PC-3 (cell line): ENCODE data around the gene ZNF136. TPM values are rescaled to one million over a fixed set of nuclear protein-coding genes. Genes with fewer than 3 reads are reported as not detected.

ENCODE experiments used
- ATAC-seq: fragments of 200-7000 bp; cut with Tn5 transposase; 2 replicates; pipeline ENCODE4 v1.9.1; 2020; ENCODE audit warnings: mild to moderate bottlenecking, moderate library complexity
- BruUV-seq: library from RNA; stranded (reverse); fragments of 400-500 nt; replicated peaks from 2 replicates; lab custom pipeline; 2021; lab: Mats Ljungman, UMichigan
- CTCF ChIA-PET: fragments of 300-600 bp; sonication (Branson Sonifier 250); formaldehyde crosslinking; loops from one replicate; lab custom pipeline; 2022; ENCODE audit warnings: antibody characterized with exemption; lab: Charles Lee
- POLR2A ChIA-PET: fragments of 300-600 bp; sonication (Branson Sonifier 250); formaldehyde crosslinking; loops from one replicate; lab custom pipeline; 2022; ENCODE audit warnings: antibody characterized with exemption; ENCODE audit not compliant: unreplicated experiment; lab: Charles Lee
- DNase-seq: peaks from one replicate; pipeline ENCODE4 v3.0.0-alpha.2; 2015
- H2AFZ ChIP-seq: fragments of 300-600 bp; sonication (generic); 2 replicates; pipeline ENCODE4 v1.6.0; 2016; ENCODE audit warnings: antibody characterized with exemption, low read length
- H3F3A ChIP-seq: fragments of 300-600 bp; sonication (generic); one replicate; pipeline ENCODE4 v1.6.0; 2017; ENCODE audit warnings: antibody characterized with exemption, low read length, control low read depth, mild to moderate bottlenecking; ENCODE audit not compliant: unreplicated experiment
- H3K27ac ChIP-seq: fragments of 300-600 bp; sonication (generic); 2 replicates; pipeline ENCODE4 v1.5.1; 2016; ENCODE audit warnings: mild to moderate bottlenecking, low read length
- H3K27me3 ChIP-seq: fragments of 300-600 bp; sonication (generic); 2 replicates; pipeline ENCODE4 v1.6.1; 2016; ENCODE audit warnings: low read length, mixed read lengths
- H3K36me3 ChIP-seq: fragments of 300-600 bp; sonication (generic); 2 replicates; pipeline ENCODE4 v1.6.1; 2016; ENCODE audit warnings: low read depth, mixed run types, low read length, mixed read lengths
- H3K4me1 ChIP-seq: fragments of 300-600 bp; sonication (generic); 2 replicates; pipeline ENCODE4 v1.5.1; 2016; ENCODE audit warnings: low read length; ENCODE audit not compliant: insufficient read depth
- H3K4me2 ChIP-seq: fragments of 300-600 bp; sonication (generic); 2 replicates; pipeline ENCODE4 v1.6.0; 2016; ENCODE audit warnings: low read length
- H3K4me3 ChIP-seq: fragments of 300-600 bp; sonication (generic); 2 replicates; pipeline ENCODE4 v1.5.1; 2016; ENCODE audit warnings: mild to moderate bottlenecking, low read length, mixed read lengths
- H3K79me2 ChIP-seq: fragments of 300-600 bp; sonication (generic); 2 replicates; pipeline ENCODE4 v1.6.1; 2017; ENCODE audit warnings: low read length, mixed read lengths
- H3K9ac ChIP-seq: fragments of 300-600 bp; sonication (generic); 2 replicates; pipeline ENCODE4 v1.6.0; 2016; ENCODE audit warnings: mild to moderate bottlenecking, low read length
- H3K9me2 ChIP-seq: fragments of 300-600 bp; sonication (generic); replicated peaks from 2 replicates; pipeline ENCODE4 v1.6.1; 2016; ENCODE audit warnings: mixed run types, low read length, mixed read lengths
- H3K9me3 ChIP-seq: fragments of 300-600 bp; sonication (generic); 2 replicates; pipeline ENCODE4 v1.6.1; 2016; ENCODE audit warnings: low read length, mixed read lengths
- H4K20me1 ChIP-seq: fragments of 300-600 bp; sonication (generic); 2 replicates; pipeline ENCODE4 v1.6.1; 2016; ENCODE audit warnings: low read length, mixed read lengths
- CTCF ChIP-seq: fragments of 300-600 bp; sonication (generic); conservative IDR thresholded peaks from 2 replicates; pipeline ENCODE4 v1.5.1; 2017; ENCODE audit warnings: antibody characterized with exemption, low read depth, mild to moderate bottlenecking, low read length
- EZH2 ChIP-seq: fragments of 300-600 bp; sonication (generic); IDR thresholded peaks from one replicate; pipeline ENCODE4 v1.6.1; 2017; ENCODE audit warnings: antibody characterized with exemption, mild to moderate bottlenecking, low read length; ENCODE audit not compliant: unreplicated experiment
- EZH2phosphoT487 ChIP-seq: fragments of 300-600 bp; sonication (generic); IDR thresholded peaks from 2 replicates; pipeline ENCODE4 v1.6.1; 2018; ENCODE audit warnings: mild to moderate bottlenecking, antibody characterized with exemption, low read length, borderline replicate concordance
- intact Hi-C: fragments of 100-400 bp; cut with micrococcal nuclease; formaldehyde crosslinking; loops from 2 replicates; pipeline ENCODE4 v1.9.0; 2023
- total RNA-seq: library from RNA; depleted of rRNA; stranded (reverse); fragments of >200 nt; gene quantifications from 2 replicates; pipeline ENCODE4 v1.2.3, GENCODE V29; 2014

ZNF136 gene
- total RNA-seq, 1 experiment from 2014 or later = 7.9 TPM

- Histone ChIP-seq H3K4me3 (no peak overlapping the region), H3K27ac (no peak overlapping the region), H3F3A (no peaks in the 10 kb centered on the region), H3K9me3 (peaks cover 67% of the 10 kb centered on the region), H3K79me2 (no peaks in the 10 kb centered on the region), H3K4me2 (no peak overlapping the region), H3K4me1 (no peaks in the 10 kb centered on the region), H3K9ac (no peak overlapping the region), H3K9me2 (no peaks in the 10 kb centered on the region), H2AFZ (no peak overlapping the region), H4K20me1 (no peaks in the 10 kb centered on the region), H3K27me3 (no peaks in the 10 kb centered on the region), H3K36me3 (peaks cover 30% of the 10 kb centered on the region; the same call in 1 of the 2 replicates)
- TF ChIP-seq EZH2phosphoT487 (no peak), CTCF (no peak), EZH2 (no peak)
- no TSS peak for BruUV-seq
- ChIA-PET CTCF (interaction anchor here (0.7 kb wide), 1 partner anchor 42 kb away, joined by 3 read pairs; the partner anchor contains the start of gene ZNF625), POLR2A (no interaction called here)
- intact Hi-C loops = no loop called here
- ATAC-seq = no peak
- no peak for DNase-seq
Observed at GRCh38 chr19:12198136-12198535, 35.2 kb downstream of the ZNF136 start.

GRCh38 chr19:12199757-12200419 lies 37.0 kb downstream of the ZNF136 start:
- Histone ChIP-seq H2AFZ (no peak overlapping the region), H4K20me1 (no peaks in the 10 kb centered on the region), H3K4me1 (no peaks in the 10 kb centered on the region), H3K4me2 (no peak overlapping the region), H3K9me2 (no peaks in the 10 kb centered on the region), H3K9me3 (peaks cover 59% of the 10 kb centered on the region), H3K36me3 (peaks cover 24% of the 10 kb centered on the region; the same call in 1 of the 2 replicates), H3K9ac (no peak overlapping the region), H3K79me2 (no peaks in the 10 kb centered on the region), H3F3A (no peaks in the 10 kb centered on the region), H3K27me3 (no peaks in the 10 kb centered on the region), H3K27ac (no peak overlapping the region), H3K4me3 (no peak overlapping the region)
- BruUV-seq = no TSS peak
- ATAC-seq (no peak), DNase-seq (no peak)
- no peak for TF ChIP-seq EZH2phosphoT487
- TF ChIP-seq EZH2 = no peak
- no peak for TF ChIP-seq CTCF
- CTCF ChIA-PET = interaction anchor here (0.5 kb wide), 1 partner anchor 307 kb away, joined by 3 read pairs; no protein-coding TSS in a partner anchor
- intact Hi-C loops = no loop called here
- POLR2A ChIA-PET = no interaction called here

GRCh38 chr19:12202250-12202649 lies 39.4 kb downstream of the ZNF136 start:
- no peak for DNase-seq
- POLR2A ChIA-PET = no interaction called here

More at GRCh38 chr19:12202250-12202649, 39.4 kb downstream of the ZNF136 start:
- Histone ChIP-seq H3K4me3 (no peak overlapping the region), H3K36me3 (peaks cover 19% of the 10 kb centered on the region; the same call in 1 of the 2 replicates), H3K4me1 (no peaks in the 10 kb centered on the region), H2AFZ (no peak overlapping the region), H3K9ac (no peak overlapping the region), H3K4me2 (no peak overlapping the region), H4K20me1 (no peaks in the 10 kb centered on the region), H3K27me3 (no peaks in the 10 kb centered on the region), H3F3A (no peaks in the 10 kb centered on the region), H3K27ac (no peak overlapping the region), H3K9me2 (no peaks in the 10 kb centered on the region), H3K9me3 (peaks cover 53% of the 10 kb centered on the region), H3K79me2 (no peaks in the 10 kb centered on the region)
- intact Hi-C loops = no loop called here
- peak; percentile 75 for ATAC-seq
- CTCF ChIA-PET = no interaction called here
- no TSS peak for BruUV-seq
- TF ChIP-seq CTCF (peak; percentile 45; the same call in 1 of the 2 replicates), EZH2 (no peak)
